Measurements from ENCODE around the gene SULT1C2.

The SULT1C2 gene

DNA sequence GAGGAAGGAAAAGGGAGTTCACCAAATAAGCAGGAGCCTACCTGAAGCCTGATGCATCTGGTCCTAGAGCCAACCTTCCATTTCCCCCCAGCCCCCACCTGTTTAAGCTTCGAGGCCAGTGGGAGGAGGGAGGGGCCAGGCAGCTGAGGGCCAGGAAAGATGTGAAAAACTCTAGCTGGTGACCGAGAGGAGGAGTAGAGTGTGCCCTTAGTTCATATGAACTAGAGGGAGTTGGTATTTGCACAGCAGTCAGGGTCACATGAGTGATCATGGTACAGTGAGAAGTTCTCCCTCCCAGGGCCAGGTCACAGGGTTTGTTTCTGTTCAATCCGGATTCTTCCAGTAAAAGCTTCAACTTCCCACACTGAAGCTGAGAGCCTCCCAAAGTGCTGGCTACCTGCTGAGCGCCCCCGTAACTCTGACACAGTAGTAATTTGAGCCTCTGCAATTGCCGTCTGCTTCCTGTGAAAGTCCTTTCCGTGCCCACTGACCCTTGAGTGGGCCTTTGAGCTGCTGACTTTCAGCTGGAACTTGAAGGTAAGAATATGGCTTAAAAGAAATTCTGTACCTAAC lies at the start of gene SULT1C2:
Gene SULT1C2 (plus strand): TSS at position 362 of the 573 bp plus-strand sequence. CDS start 4,773 bp downstream, outside the sequence.
- no peak for TF ChIP-seq EZH2phosphoT487 (IDR thresholded peaks at IDR 0.05; ENCODE audit: borderline replicate concordance, low read length)
- Histone ChIP-seq H3F3A (ENCODE audit: control insufficient read depth, insufficient read depth) (no peaks in the 10 kb centered on the region), H3K79me2 (ENCODE audit: control insufficient read depth, low read length) (no peaks in the 10 kb centered on the region), H3K36me3 (ENCODE audit: control insufficient read depth, low read length) (no peaks in the 10 kb centered on the region), H3K27ac (ENCODE audit: low read depth, low read length) (no peak within 1 kb of the TSS), H3K4me2 (ENCODE audit: low read length) (no peak within 1 kb of the TSS), H3K9me2 (replicated peaks; ENCODE audit: control insufficient read depth, low read length) (no peaks in the 10 kb centered on the region), H4K20me1 (ENCODE audit: control insufficient read depth, insufficient read depth, low read depth, low read length) (no peaks in the 10 kb centered on the region), H3K9me3 (ENCODE audit: control insufficient read depth, insufficient read depth, low read length) (no peaks in the 10 kb centered on the region), H3K4me1 (ENCODE audit: control insufficient read depth, low read length) (no peaks in the 10 kb centered on the region), H3K27me3 (ENCODE audit: control insufficient read depth, low read length) (peaks cover 2% of the 10 kb centered on the region; the same call in 1 of the 2 replicates), H3K4me3 (ENCODE audit: low read length) (no peak within 1 kb of the TSS)

DNA sequence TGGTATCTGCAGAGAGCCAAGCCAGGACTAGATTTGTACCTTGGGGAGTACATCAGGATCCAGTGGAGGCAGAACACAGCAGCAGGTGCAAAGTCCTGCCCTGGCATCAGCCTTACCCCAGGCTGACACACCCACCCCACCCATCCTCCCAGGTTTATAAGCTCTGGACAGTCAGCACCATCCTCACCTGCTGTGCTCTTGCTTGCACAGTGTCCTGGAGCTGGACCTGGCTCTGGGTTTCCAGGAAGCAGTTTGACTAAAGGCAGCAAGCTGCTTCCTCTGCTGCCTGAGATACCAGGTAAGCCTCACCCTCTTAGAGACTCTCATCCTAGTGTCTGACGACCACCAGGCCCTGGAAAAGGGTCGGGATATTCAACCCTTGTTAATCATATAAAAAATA lies 48.9 kb upstream of the SULT1C2 start, which contains the start of gene SULT1C3:
Gene SULT1C3 (plus strand): TSS at position 183 of the 400 bp plus-strand sequence. CDS start 7,227 bp downstream, outside the sequence.
- H3K27ac ChIP-seq (ENCODE audit: low read depth, low read length): no peak within 1 kb of the TSS
- H3K9me2 ChIP-seq (replicated peaks; ENCODE audit: control insufficient read depth, low read length): no peaks in the 10 kb centered on the region
- no peak within 1 kb of the TSS for H3K4me2 ChIP-seq (ENCODE audit: low read length)
- H3K4me3 ChIP-seq (ENCODE audit: low read length): no peak within 1 kb of the TSS
- H3K9me3 ChIP-seq (ENCODE audit: control insufficient read depth, insufficient read depth, low read length): no peaks in the 10 kb centered on the region
- H3F3A ChIP-seq (ENCODE audit: control insufficient read depth, insufficient read depth): no peaks in the 10 kb centered on the region
- peaks cover 7% of the 10 kb centered on the region for H3K27me3 ChIP-seq (ENCODE audit: control insufficient read depth, low read length)
- no peaks in the 10 kb centered on the region for H3K36me3 ChIP-seq (ENCODE audit: control insufficient read depth, low read length)
- no peaks in the 10 kb centered on the region for H4K20me1 ChIP-seq (ENCODE audit: control insufficient read depth, insufficient read depth, low read depth, low read length)
- TF ChIP-seq, protein P1, sequence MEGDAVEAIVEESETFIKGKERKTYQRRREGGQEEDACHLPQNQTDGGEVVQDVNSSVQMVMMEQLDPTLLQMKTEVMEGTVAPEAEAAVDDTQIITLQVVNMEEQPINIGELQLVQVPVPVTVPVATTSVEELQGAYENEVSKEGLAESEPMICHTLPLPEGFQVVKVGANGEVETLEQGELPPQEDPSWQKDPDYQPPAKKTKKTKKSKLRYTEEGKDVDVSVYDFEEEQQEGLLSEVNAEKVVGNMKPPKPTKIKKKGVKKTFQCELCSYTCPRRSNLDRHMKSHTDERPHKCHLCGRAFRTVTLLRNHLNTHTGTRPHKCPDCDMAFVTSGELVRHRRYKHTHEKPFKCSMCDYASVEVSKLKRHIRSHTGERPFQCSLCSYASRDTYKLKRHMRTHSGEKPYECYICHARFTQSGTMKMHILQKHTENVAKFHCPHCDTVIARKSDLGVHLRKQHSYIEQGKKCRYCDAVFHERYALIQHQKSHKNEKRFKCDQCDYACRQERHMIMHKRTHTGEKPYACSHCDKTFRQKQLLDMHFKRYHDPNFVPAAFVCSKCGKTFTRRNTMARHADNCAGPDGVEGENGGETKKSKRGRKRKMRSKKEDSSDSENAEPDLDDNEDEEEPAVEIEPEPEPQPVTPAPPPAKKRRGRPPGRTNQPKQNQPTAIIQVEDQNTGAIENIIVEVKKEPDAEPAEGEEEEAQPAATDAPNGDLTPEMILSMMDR (IDR thresholded peaks at IDR 0.05; ENCODE audit: low read depth, low read length, poor library complexity, severe bottlenecking): no peak
- H3K4me1 ChIP-seq (ENCODE audit: control insufficient read depth, low read length): no peaks in the 10 kb centered on the region
- H3K79me2 ChIP-seq (ENCODE audit: control insufficient read depth, low read length): no peaks in the 10 kb centered on the region

DNA sequence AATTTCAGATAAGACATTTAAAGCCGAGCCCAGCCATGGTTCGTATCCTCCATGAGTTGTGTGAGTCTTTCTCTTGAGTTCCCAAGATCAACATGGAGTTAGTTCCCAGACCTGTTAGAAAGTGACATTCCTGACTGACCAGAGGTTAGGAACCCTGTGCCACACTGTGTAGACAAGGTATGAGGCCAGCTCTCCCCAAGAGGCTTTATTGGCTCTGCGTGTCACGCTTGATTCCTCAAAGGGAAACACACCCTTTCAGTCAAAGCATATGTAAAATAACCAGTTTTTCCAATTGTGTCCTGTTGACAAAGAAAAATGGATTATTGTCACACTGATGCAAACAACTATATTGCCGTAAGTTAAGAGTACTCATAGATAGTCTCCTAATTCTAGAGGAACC lies 47.7 kb upstream of the SULT1C2 start:
- H3K36me3 ChIP-seq (ENCODE audit: control insufficient read depth, low read length): no peaks in the 10 kb centered on the region
- no peaks in the 10 kb centered on the region for H3K79me2 ChIP-seq (ENCODE audit: control insufficient read depth, low read length)
- no peaks in the 10 kb centered on the region for H4K20me1 ChIP-seq (ENCODE audit: control insufficient read depth, insufficient read depth, low read depth, low read length)
- H3F3A ChIP-seq (ENCODE audit: control insufficient read depth, insufficient read depth): no peaks in the 10 kb centered on the region
- peaks cover 7% of the 10 kb centered on the region for H3K27me3 ChIP-seq (ENCODE audit: control insufficient read depth, low read length)
- no peaks in the 10 kb centered on the region for H3K9me3 ChIP-seq (ENCODE audit: control insufficient read depth, insufficient read depth, low read length)
- H3K4me1 ChIP-seq (ENCODE audit: control insufficient read depth, low read length): no peaks in the 10 kb centered on the region
- no peaks in the 10 kb centered on the region for H3K9me2 ChIP-seq (replicated peaks; ENCODE audit: control insufficient read depth, low read length)
- no peak overlapping the region for H3K4me3 ChIP-seq (ENCODE audit: low read length)
- TF ChIP-seq, protein P1 (IDR thresholded peaks at IDR 0.05; ENCODE audit: low read depth, low read length, poor library complexity, severe bottlenecking): no peak
- TF ChIP-seq EZH2phosphoT487 (IDR thresholded peaks at IDR 0.05; ENCODE audit: borderline replicate concordance, low read length): no peak
- no peak overlapping the region for H3K4me2 ChIP-seq (ENCODE audit: low read length)
- H3K27ac ChIP-seq (ENCODE audit: low read depth, low read length): no peak overlapping the region

DNA sequence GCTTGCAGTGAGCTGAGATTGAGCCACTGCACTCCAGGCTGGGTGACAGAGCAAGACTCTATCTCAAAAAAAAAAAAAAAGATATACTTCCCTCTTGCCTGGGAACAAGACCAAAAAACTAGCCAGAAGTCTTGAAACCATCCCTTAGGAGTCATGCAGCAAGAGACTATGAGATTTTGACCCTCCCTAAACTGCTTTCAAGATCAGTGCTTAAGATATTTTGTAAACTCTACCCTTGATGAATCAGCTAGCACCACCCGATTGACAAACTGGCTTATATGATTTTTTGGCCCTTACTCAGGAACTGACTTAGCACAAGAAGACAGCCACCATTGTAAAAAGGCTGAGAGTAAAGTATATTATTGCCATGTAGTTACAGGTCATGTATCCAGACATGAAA lies 45.1 kb upstream of the SULT1C2 start:
- TF ChIP-seq EZH2phosphoT487 (IDR thresholded peaks at IDR 0.05; ENCODE audit: borderline replicate concordance, low read length): no peak
- TF ChIP-seq, protein P1 (IDR thresholded peaks at IDR 0.05; ENCODE audit: low read depth, low read length, poor library complexity, severe bottlenecking): no peak
- no peaks in the 10 kb centered on the region for H3K36me3 ChIP-seq (ENCODE audit: control insufficient read depth, low read length)

More for the DNA sequence above, 45.1 kb upstream of the SULT1C2 start:
- Histone ChIP-seq H3F3A (ENCODE audit: control insufficient read depth, insufficient read depth) (no peaks in the 10 kb centered on the region), H3K4me3 (ENCODE audit: low read length) (no peak overlapping the region), H3K27ac (ENCODE audit: low read depth, low read length) (no peak overlapping the region), H3K79me2 (ENCODE audit: control insufficient read depth, low read length) (no peaks in the 10 kb centered on the region), H4K20me1 (ENCODE audit: control insufficient read depth, insufficient read depth, low read depth, low read length) (no peaks in the 10 kb centered on the region), H3K4me2 (ENCODE audit: low read length) (no peak overlapping the region), H3K4me1 (ENCODE audit: control insufficient read depth, low read length) (no peaks in the 10 kb centered on the region), H3K9me3 (ENCODE audit: control insufficient read depth, insufficient read depth, low read length) (no peaks in the 10 kb centered on the region), H3K27me3 (ENCODE audit: control insufficient read depth, low read length) (peaks cover 3% of the 10 kb centered on the region), H3K9me2 (replicated peaks; ENCODE audit: control insufficient read depth, low read length) (no peaks in the 10 kb centered on the region)
